ENCODE results near the gene RTP2. TPM values are rescaled to one million over a fixed set of nuclear protein-coding genes. Genes with fewer than 3 reads are reported as not detected.
A peak's percentile ranks its signal among the peaks of the same experiment; 100 is the strongest.

The RTP2 gene, protein sequence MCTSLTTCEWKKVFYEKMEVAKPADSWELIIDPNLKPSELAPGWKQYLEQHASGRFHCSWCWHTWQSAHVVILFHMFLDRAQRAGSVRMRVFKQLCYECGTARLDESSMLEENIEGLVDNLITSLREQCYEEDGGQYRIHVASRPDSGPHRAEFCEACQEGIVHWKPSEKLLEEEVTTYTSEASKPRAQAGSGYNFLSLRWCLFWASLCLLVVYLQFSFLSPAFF
- total RNA-seq (ENCODE audit: unreplicated experiment), result not detected
- long read RNA-seq, result 0 reads

DNA sequence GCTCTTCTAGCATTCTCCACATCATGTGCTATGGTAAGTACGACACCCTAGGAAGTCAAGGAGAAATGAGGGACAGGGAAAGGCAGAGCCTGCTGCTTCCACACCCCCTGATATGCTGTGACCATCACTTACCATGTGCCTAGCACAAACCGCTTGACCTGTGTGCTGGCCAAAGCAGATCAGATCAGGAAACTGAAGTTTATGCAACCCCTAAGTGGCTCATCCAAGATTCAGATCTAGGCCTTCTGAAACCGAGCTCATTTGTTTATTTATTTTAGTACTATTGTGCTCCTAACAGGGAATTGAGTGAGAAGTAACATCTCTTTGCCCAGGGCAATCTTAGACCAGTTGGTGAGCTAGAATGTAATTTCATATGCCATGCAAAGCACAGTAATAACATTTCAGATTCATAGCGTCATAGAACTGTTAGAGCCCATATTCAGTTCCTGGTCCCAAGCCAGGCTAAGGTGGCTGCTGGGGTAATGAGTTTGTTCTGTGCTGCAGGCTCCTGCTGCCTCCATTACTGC is at the start of gene RTP2:
Gene RTP2, minus strand, starts transcription at position 51 of the 527 bp plus-strand sequence. CDS start 429 bp downstream, outside the sequence.
- H3K27ac Mint-ChIP-seq (ENCODE audit: unreplicated experiment), result no peak within 1 kb of the TSS
- TF ChIP-seq, protein P1, sequence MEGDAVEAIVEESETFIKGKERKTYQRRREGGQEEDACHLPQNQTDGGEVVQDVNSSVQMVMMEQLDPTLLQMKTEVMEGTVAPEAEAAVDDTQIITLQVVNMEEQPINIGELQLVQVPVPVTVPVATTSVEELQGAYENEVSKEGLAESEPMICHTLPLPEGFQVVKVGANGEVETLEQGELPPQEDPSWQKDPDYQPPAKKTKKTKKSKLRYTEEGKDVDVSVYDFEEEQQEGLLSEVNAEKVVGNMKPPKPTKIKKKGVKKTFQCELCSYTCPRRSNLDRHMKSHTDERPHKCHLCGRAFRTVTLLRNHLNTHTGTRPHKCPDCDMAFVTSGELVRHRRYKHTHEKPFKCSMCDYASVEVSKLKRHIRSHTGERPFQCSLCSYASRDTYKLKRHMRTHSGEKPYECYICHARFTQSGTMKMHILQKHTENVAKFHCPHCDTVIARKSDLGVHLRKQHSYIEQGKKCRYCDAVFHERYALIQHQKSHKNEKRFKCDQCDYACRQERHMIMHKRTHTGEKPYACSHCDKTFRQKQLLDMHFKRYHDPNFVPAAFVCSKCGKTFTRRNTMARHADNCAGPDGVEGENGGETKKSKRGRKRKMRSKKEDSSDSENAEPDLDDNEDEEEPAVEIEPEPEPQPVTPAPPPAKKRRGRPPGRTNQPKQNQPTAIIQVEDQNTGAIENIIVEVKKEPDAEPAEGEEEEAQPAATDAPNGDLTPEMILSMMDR (IDR thresholded peaks at IDR 0.05; ENCODE audit: partially characterized antibody, unreplicated experiment), result no peak

GRCh38 chr3:187750513-187751123 is 48.3 kb upstream of the RTP2 start:
- Mint-ChIP-seq H3K4me1 (ENCODE audit: low read depth, unreplicated experiment) (peaks cover 23% of the 10 kb centered on the region), H3K4me3 (ENCODE audit: unreplicated experiment) (no peak overlapping the region), H3K36me3 (ENCODE audit: unreplicated experiment) (no peaks in the 10 kb centered on the region), H3K9me3 (ENCODE audit: unreplicated experiment) (peaks cover 3% of the 10 kb centered on the region), H3K27me3 (ENCODE audit: unreplicated experiment) (peaks cover 7% of the 10 kb centered on the region), H3K27ac (ENCODE audit: unreplicated experiment) (no peak overlapping the region)
- no peak for DNase-seq
- TF ChIP-seq, protein P1 (IDR thresholded peaks at IDR 0.05; ENCODE audit: partially characterized antibody, unreplicated experiment), result no peak

More for the DNA sequence above, at the start of gene RTP2:
- Mint-ChIP-seq H3K27me3 (ENCODE audit: unreplicated experiment) (peaks cover 7% of the 10 kb centered on the region), H3K36me3 (ENCODE audit: unreplicated experiment) (no peaks in the 10 kb centered on the region), H3K4me3 (ENCODE audit: unreplicated experiment) (no peak within 1 kb of the TSS), H3K9me3 (ENCODE audit: unreplicated experiment) (peaks cover 4% of the 10 kb centered on the region), H3K4me1 (ENCODE audit: low read depth, unreplicated experiment) (no peaks in the 10 kb centered on the region)
- DNase-seq, result no peak

GRCh38 chr3:187750006-187750512 is 47.7 kb upstream of the RTP2 start:
- peaks cover 7% of the 10 kb centered on the region for H3K27me3 Mint-ChIP-seq (ENCODE audit: unreplicated experiment)
- no peak overlapping the region for H3K27ac Mint-ChIP-seq (ENCODE audit: unreplicated experiment)
- H3K36me3 Mint-ChIP-seq (ENCODE audit: unreplicated experiment), result no peaks in the 10 kb centered on the region
- DNase-seq, result no peak
- H3K4me1 Mint-ChIP-seq (ENCODE audit: low read depth, unreplicated experiment), result peaks cover 25% of the 10 kb centered on the region
- peaks cover 5% of the 10 kb centered on the region for H3K9me3 Mint-ChIP-seq (ENCODE audit: unreplicated experiment)
- peak overlapping the region; percentile 3 for H3K4me3 Mint-ChIP-seq (ENCODE audit: unreplicated experiment)
- TF ChIP-seq, protein P1 (IDR thresholded peaks at IDR 0.05; ENCODE audit: partially characterized antibody, unreplicated experiment), result no peak

DNA sequence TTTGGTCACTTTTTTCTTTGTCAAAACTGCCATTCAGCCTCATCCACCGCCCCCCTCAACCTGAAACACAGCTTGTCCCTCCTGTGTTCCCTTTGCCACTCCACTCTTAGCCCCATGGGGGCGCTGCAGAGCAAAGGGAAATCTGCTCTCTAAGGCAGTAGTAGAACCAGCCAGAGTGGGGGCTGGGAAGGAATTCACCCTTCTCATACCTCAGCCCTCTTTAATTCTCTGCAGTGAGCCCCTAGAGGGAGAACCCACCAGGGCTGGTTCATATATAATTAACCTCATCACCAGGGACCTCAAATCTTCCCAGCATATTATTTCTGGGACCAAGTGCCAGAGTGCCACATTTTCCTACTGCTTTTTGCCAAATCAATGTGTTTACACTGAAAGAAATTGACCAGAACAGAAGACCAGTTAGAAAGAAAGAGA is 45.7 kb upstream of the RTP2 start:
- H3K27me3 Mint-ChIP-seq (ENCODE audit: unreplicated experiment), result peaks cover 19% of the 10 kb centered on the region
- peaks cover 27% of the 10 kb centered on the region for H3K4me1 Mint-ChIP-seq (ENCODE audit: low read depth, unreplicated experiment)
- TF ChIP-seq, protein P1 (IDR thresholded peaks at IDR 0.05; ENCODE audit: partially characterized antibody, unreplicated experiment), result peak; percentile 94
- DNase-seq, result peak; percentile 95
- no peaks in the 10 kb centered on the region for H3K36me3 Mint-ChIP-seq (ENCODE audit: unreplicated experiment)
- H3K4me3 Mint-ChIP-seq (ENCODE audit: unreplicated experiment), result no peak overlapping the region
- peaks cover 11% of the 10 kb centered on the region for H3K9me3 Mint-ChIP-seq (ENCODE audit: unreplicated experiment)
- peak overlapping the region; percentile 68 for H3K27ac Mint-ChIP-seq (ENCODE audit: unreplicated experiment)
